ENCODE measurements around the gene AMIGO2. TPM values are rescaled to one million over a fixed set of nuclear protein-coding genes. Genes with fewer than 3 reads are reported as not detected.

The AMIGO2 gene
- total and polyA plus RNA-seq, 8 donors, result 1.6 to 10.5 (median 3.5) TPM

- H3K4me1 ChIP-seq, result peaks cover 8 to 45% (median 29%) of the 10 kb centered on the region in 4 donors
- no peak for TF ChIP-seq POLR2A (IDR thresholded peaks at IDR 0.05)
- TF ChIP-seq CTCF (IDR thresholded peaks at IDR 0.05), result no peak
- TF ChIP-seq POLR2AphosphoS5 (IDR thresholded peaks at IDR 0.05), result no peak
- TF ChIP-seq EP300 (IDR thresholded peaks at IDR 0.05), result no peak
- no peak overlapping the region for H3K4me3 ChIP-seq
- no peak overlapping the region for H3K27ac ChIP-seq
- DNase-seq, result no peak
- H3K27me3 ChIP-seq, result peaks cover 0 to 16% (median 0%) of the 10 kb centered on the region in 3 donors
- H3K36me3 ChIP-seq, result no peaks in the 10 kb centered on the region
- intact Hi-C loops (cut with DNase I; ENCODE audit: low total_unique reads), result no loop called here
- 76 to 86% (median 81%) methylated on average over 17 of the region's 17 CpGs for WGBS, 5 donors
- H3K9me3 ChIP-seq, result no peaks in the 10 kb centered on the region
Measured at GRCh38 chr12:47077206-47078085, 2.3 kb downstream of the AMIGO2 start.

GRCh38 chr12:47075192-47076084 lies 4.3 kb downstream of the AMIGO2 start:
- TF ChIP-seq EP300 (IDR thresholded peaks at IDR 0.05) (no peak), CTCF (IDR thresholded peaks at IDR 0.05) (no peak), POLR2AphosphoS5 (IDR thresholded peaks at IDR 0.05) (no peak), POLR2A (IDR thresholded peaks at IDR 0.05) (no peak)
- no peak overlapping the region for H3K4me3 ChIP-seq
- H3K27ac ChIP-seq, result no peak overlapping the region
- peaks cover 0 to 16% (median 0%) of the 10 kb centered on the region in 3 donors for H3K27me3 ChIP-seq
- WGBS, 5 donors, result 87 to 95% (median 91%) methylated on average over 7 of the region's 7 CpGs
- DNase-seq, result no peak
- H3K9me3 ChIP-seq, result no peaks in the 10 kb centered on the region
- intact Hi-C loops (cut with DNase I; ENCODE audit: low total_unique reads), result no loop called here
- no peaks in the 10 kb centered on the region for H3K36me3 ChIP-seq
- peaks cover 8 to 30% (median 24%) of the 10 kb centered on the region in 4 donors for H3K4me1 ChIP-seq

GRCh38 chr12:47074757-47075156 lies 5.0 kb downstream of the AMIGO2 start:
- TF ChIP-seq CTCF (IDR thresholded peaks at IDR 0.05) (no peak), POLR2A (IDR thresholded peaks at IDR 0.05) (no peak), EP300 (IDR thresholded peaks at IDR 0.05) (no peak), POLR2AphosphoS5 (IDR thresholded peaks at IDR 0.05) (no peak)
- DNase-seq, result no peak
- Histone ChIP-seq H3K4me1 (peaks cover 8 to 36% (median 21%) of the 10 kb centered on the region in 4 donors), H3K27ac (no peak overlapping the region), H3K27me3 (peaks cover 0 to 16% (median 0%) of the 10 kb centered on the region in 3 donors), H3K36me3 (no peaks in the 10 kb centered on the region), H3K4me3 (no peak overlapping the region), H3K9me3 (no peaks in the 10 kb centered on the region)
- intact Hi-C loops (cut with DNase I; ENCODE audit: low total_unique reads), result no loop called here
- WGBS, 5 donors, result 92 to 99% (median 98%) methylated on average over 2 of the region's 2 CpGs

GRCh38 chr12:47073951-47074350 lies 5.8 kb downstream of the AMIGO2 start:
- intact Hi-C loops (cut with DNase I; ENCODE audit: low total_unique reads), result no loop called here
- Histone ChIP-seq H3K36me3 (no peaks in the 10 kb centered on the region), H3K4me3 (no peak overlapping the region), H3K27ac (no peak overlapping the region), H3K4me1 (peaks cover 5 to 37% (median 15%) of the 10 kb centered on the region in 4 donors), H3K27me3 (peaks cover 0 to 16% (median 0%) of the 10 kb centered on the region in 3 donors), H3K9me3 (no peaks in the 10 kb centered on the region)
- 83 to 85% (median 84%) methylated on average over 3 of the region's 3 CpGs for WGBS, 5 donors
- TF ChIP-seq EP300 (IDR thresholded peaks at IDR 0.05), result no peak
- no peak for TF ChIP-seq POLR2AphosphoS5 (IDR thresholded peaks at IDR 0.05)
- no peak for TF ChIP-seq POLR2A (IDR thresholded peaks at IDR 0.05)
- no peak for TF ChIP-seq CTCF (IDR thresholded peaks at IDR 0.05)
- DNase-seq, result no peak

All from stomach (tissue), 9 donors.